Astrocyte (in vitro differentiated cells and primary cell): ENCODE measurements around the gene TARP.

Experiments
- DNase-seq: peaks from one replicate; pipeline ENCODE4 v3.0.0-alpha.2; 2010; ENCODE audit warnings: low read depth
- FAIRE-seq: peaks from 2 replicates; lab custom pipeline; 2011; peaks lifted over from hg19 to GRCh38; lab: Jason Lieb, UNC
- H2AFZ ChIP-seq: 2 replicates; pipeline ENCODE4 v1.6.0; 2012; ENCODE audit warnings: low read depth, low read length, inconsistent platforms
- H3K27ac ChIP-seq: 2 replicates; pipeline ENCODE4 v1.5.1; 2011; ENCODE audit warnings: low read depth, low read length, inconsistent platforms
- H3K27me3 ChIP-seq: 2 replicates; pipeline ENCODE4 v1.6.0; 2011; ENCODE audit warnings: low read length, inconsistent platforms; ENCODE audit not compliant: insufficient read depth
- H3K36me3 ChIP-seq: 2 replicates; pipeline ENCODE4 v1.5.1; 2011; ENCODE audit warnings: low read length, inconsistent platforms; ENCODE audit not compliant: insufficient read depth
- H3K4me1 ChIP-seq: 2 replicates; pipeline ENCODE4 v1.5.1; 2011; ENCODE audit warnings: low read length, inconsistent platforms; ENCODE audit not compliant: insufficient read depth
- H3K4me2 ChIP-seq: 2 replicates; pipeline ENCODE4 v1.6.0; 2012; ENCODE audit warnings: low read length, inconsistent platforms
- H3K4me3 ChIP-seq: 2 replicates; pipeline ENCODE4 v1.5.1; 2011; ENCODE audit warnings: low read depth, mild to moderate bottlenecking, low read length, inconsistent platforms; ENCODE audit not compliant: insufficient read depth
- H3K79me2 ChIP-seq: 2 replicates; pipeline ENCODE4 v1.6.0; 2012; ENCODE audit warnings: mild to moderate bottlenecking, low read length, inconsistent platforms; ENCODE audit not compliant: insufficient read depth
- H3K9ac ChIP-seq: 2 replicates; pipeline ENCODE4 v1.6.0; 2012; ENCODE audit warnings: mild to moderate bottlenecking, low read length, inconsistent platforms
- H3K9me3 ChIP-seq: 2 replicates; pipeline ENCODE4 v1.5.1; 2012; ENCODE audit warnings: low read depth, mild to moderate bottlenecking, low read length, inconsistent platforms; ENCODE audit not compliant: insufficient read depth
- H4K20me1 ChIP-seq: 2 replicates; pipeline ENCODE4 v1.6.0; 2012; ENCODE audit warnings: low read length, inconsistent platforms; ENCODE audit not compliant: insufficient read depth
- H3K27ac Mint-ChIP-seq: one replicate; pipeline ENCODE4 v1.8.0; 2021; ENCODE audit warnings: mild to moderate bottlenecking, mixed read lengths; ENCODE audit not compliant: unreplicated experiment
- H3K27me3 Mint-ChIP-seq: one replicate; pipeline ENCODE4 v1.8.0; 2021; ENCODE audit warnings: low read depth, mixed read lengths; ENCODE audit not compliant: unreplicated experiment
- H3K36me3 Mint-ChIP-seq: one replicate; pipeline ENCODE4 v1.8.0; 2021; ENCODE audit warnings: low read depth, mixed read lengths; ENCODE audit not compliant: unreplicated experiment
- H3K4me1 Mint-ChIP-seq: one replicate; pipeline ENCODE4 v1.8.0; 2021; ENCODE audit warnings: low read depth, mixed read lengths; ENCODE audit not compliant: unreplicated experiment
- H3K4me3 Mint-ChIP-seq: one replicate; pipeline ENCODE4 v1.8.0; 2021; ENCODE audit warnings: mild to moderate bottlenecking, moderate library complexity, mixed read lengths; ENCODE audit not compliant: unreplicated experiment
- H3K9me3 Mint-ChIP-seq: one replicate; pipeline ENCODE4 v1.8.0; 2021; ENCODE audit warnings: mild to moderate bottlenecking, mixed read lengths; ENCODE audit not compliant: unreplicated experiment
- CTCF ChIP-seq: IDR thresholded peaks from 2 replicates; pipeline ENCODE4 v1.5.1; 2011; ENCODE audit warnings: low read depth, mild to moderate bottlenecking, inconsistent platforms, low read length, moderate library complexity; ENCODE audit not compliant: insufficient read depth
- EZH2 ChIP-seq: IDR thresholded peaks from 2 replicates; pipeline ENCODE4 v1.6.1; 2012; ENCODE audit warnings: mild to moderate bottlenecking, low read length, inconsistent platforms; ENCODE audit not compliant: insufficient read depth

Gene TARP

GRCh38 chr7:38312821-38313220 lies 39.4 kb upstream of the TARP start:
- no peak overlapping the region for H2AFZ ChIP-seq
- Mint-ChIP-seq H3K27me3 (no peaks in the 10 kb centered on the region), H3K4me3 (no peak overlapping the region), H3K36me3 (no peaks in the 10 kb centered on the region), H3K4me1 (no peaks in the 10 kb centered on the region), H3K27ac (no peak overlapping the region), H3K9me3 (no peaks in the 10 kb centered on the region)
- H3K27me3 ChIP-seq, result peaks cover 3% of the 10 kb centered on the region
- H3K9ac ChIP-seq, result no peak overlapping the region
- no peaks in the 10 kb centered on the region for H3K9me3 ChIP-seq
- no peak overlapping the region for H3K4me3 ChIP-seq
- no peak overlapping the region for H3K4me2 ChIP-seq
- TF ChIP-seq CTCF, result no peak
- no peak for TF ChIP-seq EZH2
- DNase-seq (no peak), FAIRE-seq (no peak)
- H3K79me2 ChIP-seq, result no peaks in the 10 kb centered on the region
- H3K27ac ChIP-seq, result no peak overlapping the region
- H4K20me1 ChIP-seq, result no peaks in the 10 kb centered on the region
- no peaks in the 10 kb centered on the region for H3K36me3 ChIP-seq
- H3K4me1 ChIP-seq, result no peaks in the 10 kb centered on the region

GRCh38 chr7:38311329-38311937 lies 38.0 kb upstream of the TARP start:
- Histone ChIP-seq H3K36me3 (no peaks in the 10 kb centered on the region), H3K27me3 (peaks cover 3% of the 10 kb centered on the region), H3K9me3 (no peaks in the 10 kb centered on the region), H4K20me1 (no peaks in the 10 kb centered on the region), H3K79me2 (no peaks in the 10 kb centered on the region), H3K4me3 (peak overlapping the region; percentile 53), H3K4me2 (peak overlapping the region; percentile 79), H3K4me1 (peaks cover 1% of the 10 kb centered on the region), H2AFZ (peak overlapping the region; percentile 93), H3K9ac (peak overlapping the region; percentile 54), H3K27ac (no peak overlapping the region)
- no peak for FAIRE-seq
- Mint-ChIP-seq H3K36me3 (no peaks in the 10 kb centered on the region), H3K4me3 (no peak overlapping the region), H3K4me1 (no peaks in the 10 kb centered on the region), H3K27me3 (no peaks in the 10 kb centered on the region), H3K27ac (no peak overlapping the region), H3K9me3 (peaks cover 5% of the 10 kb centered on the region)
- TF ChIP-seq EZH2 (no peak), CTCF (no peak)
- no peak for DNase-seq

GRCh38 chr7:38310591-38311101 lies 37.2 kb upstream of the TARP start:
- FAIRE-seq (no peak), DNase-seq (no peak)
- no peaks in the 10 kb centered on the region for H3K36me3 ChIP-seq
- peak overlapping the region; percentile 53 for H3K4me3 ChIP-seq
- H3K27me3 Mint-ChIP-seq, result no peaks in the 10 kb centered on the region
- no peak overlapping the region for H3K4me3 Mint-ChIP-seq
- no peaks in the 10 kb centered on the region for H4K20me1 ChIP-seq
- no peaks in the 10 kb centered on the region for H3K36me3 Mint-ChIP-seq
- no peak overlapping the region for H3K9ac ChIP-seq
- peaks cover 5% of the 10 kb centered on the region for H3K4me1 ChIP-seq
- H2AFZ ChIP-seq, result peak overlapping the region; percentile 31
- H3K9me3 ChIP-seq, result no peaks in the 10 kb centered on the region
- peaks cover 2% of the 10 kb centered on the region for H3K4me1 Mint-ChIP-seq
- TF ChIP-seq EZH2 (no peak), CTCF (no peak)
- no peak overlapping the region for H3K27ac ChIP-seq
- H3K4me2 ChIP-seq, result peak overlapping the region; percentile 79
- H3K27me3 ChIP-seq, result peaks cover 3% of the 10 kb centered on the region
- peaks cover 5% of the 10 kb centered on the region for H3K9me3 Mint-ChIP-seq
- H3K79me2 ChIP-seq, result no peaks in the 10 kb centered on the region
- no peak overlapping the region for H3K27ac Mint-ChIP-seq
